Osteoblast (primary cell): Measurements from ENCODE around the gene KIF16B. TPM values are rescaled to one million over a fixed set of nuclear protein-coding genes. Genes with fewer than 3 reads are reported as not detected.
A peak's percentile ranks its signal among the peaks of the same experiment; 100 is the strongest.

ENCODE experiments used
- DNase-seq: peaks from one replicate; pipeline ENCODE4 v3.0.0; 2011; ENCODE audit warnings: low spot score, mixed read lengths; ENCODE audit not compliant: insufficient read length; ENCODE audit errors: missing footprints
- H2AFZ ChIP-seq: 2 replicates; pipeline ENCODE4 v1.6.0; 2011; ENCODE audit warnings: mild to moderate bottlenecking, low read length
- H3K27ac ChIP-seq: 2 replicates; pipeline ENCODE4 v1.5.1; 2011; ENCODE audit warnings: mild to moderate bottlenecking, low read depth, low read length, moderate library complexity
- H3K27me3 ChIP-seq: 2 replicates; pipeline ENCODE4 v1.6.0; 2012; ENCODE audit warnings: mild to moderate bottlenecking, control low read depth, inconsistent platforms, low read length, moderate library complexity; ENCODE audit not compliant: insufficient read depth
- H3K36me3 ChIP-seq: 2 replicates; pipeline ENCODE4 v1.5.1; 2011; ENCODE audit warnings: mild to moderate bottlenecking, low read length, control low read depth, moderate library complexity; ENCODE audit not compliant: insufficient read depth
- H3K4me1 ChIP-seq: 2 replicates; pipeline ENCODE4 v1.5.1; 2011; ENCODE audit warnings: mild to moderate bottlenecking, low read length, control low read depth, moderate library complexity; ENCODE audit not compliant: insufficient read depth
- H3K4me2 ChIP-seq: 2 replicates; pipeline ENCODE4 v1.6.0; 2011; ENCODE audit warnings: mild to moderate bottlenecking, low read length; ENCODE audit not compliant: insufficient read depth
- H3K4me3 ChIP-seq: fragments of 200-600 bp; sonication (generic); 3 replicates; pipeline ENCODE4 v1.5.1; 2012; ENCODE audit warnings: mild to moderate bottlenecking, low read length, inconsistent platforms; ENCODE audit not compliant: insufficient read depth
- H3K79me2 ChIP-seq: 2 replicates; pipeline ENCODE4 v1.6.0; 2012; ENCODE audit warnings: mild to moderate bottlenecking, low read length, control low read depth, inconsistent platforms; ENCODE audit not compliant: insufficient read depth
- H3K9me3 ChIP-seq: 2 replicates; pipeline ENCODE4 v1.5.1; 2011; ENCODE audit warnings: low read depth, low read length, control low read depth
- H4K20me1 ChIP-seq: 2 replicates; pipeline ENCODE4 v1.6.0; 2012; ENCODE audit warnings: mild to moderate bottlenecking, low read length, control low read depth; ENCODE audit not compliant: insufficient read depth
- total RNA-seq: library from RNA; depleted of rRNA; stranded (reverse); fragments of >200 nt; gene quantifications from 2 replicates; pipeline ENCODE4 v1.2.3, GENCODE V29; 2012
- TF ChIP-seq, protein P1 (sequence below): IDR thresholded peaks from 2 replicates; pipeline ENCODE4 v1.5.1; 2011; ENCODE audit warnings: mild to moderate bottlenecking, low read depth, low read length, moderate library complexity; ENCODE audit errors: extremely low read depth

The KIF16B gene
- total RNA-seq, 1 donor = 9.0 TPM

DNA sequence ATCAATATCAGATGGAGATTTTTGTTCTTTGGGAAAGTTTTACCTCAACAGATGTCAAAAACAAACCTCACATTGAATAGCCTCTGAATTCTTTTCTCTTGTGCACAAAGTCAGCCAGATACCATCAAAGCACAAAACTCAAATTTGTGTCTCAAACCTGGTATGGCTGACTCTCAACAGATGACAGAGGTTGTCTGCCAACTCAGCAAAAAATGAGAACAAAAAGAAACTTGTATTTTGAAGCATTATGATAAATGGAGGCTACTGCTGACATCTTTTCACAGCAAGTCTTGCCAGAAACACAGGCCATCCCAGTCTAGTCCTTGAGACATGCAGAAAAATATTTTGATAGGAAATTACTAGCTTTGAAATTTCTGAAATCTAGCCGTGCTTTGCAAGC is 79.8 kb downstream of the KIF16B start:
- Histone ChIP-seq H3K27ac (no peak overlapping the region), H3K4me3 (no peak overlapping the region), H3K79me2 (no peaks in the 10 kb centered on the region), H3K27me3 (no peaks in the 10 kb centered on the region), H2AFZ (no peak overlapping the region), H3K9me3 (no peaks in the 10 kb centered on the region), H3K4me2 (no peak overlapping the region), H4K20me1 (no peaks in the 10 kb centered on the region), H3K36me3 (no peaks in the 10 kb centered on the region), H3K4me1 (peaks cover 5% of the 10 kb centered on the region)
- no peak for DNase-seq
- TF ChIP-seq, protein P1, sequence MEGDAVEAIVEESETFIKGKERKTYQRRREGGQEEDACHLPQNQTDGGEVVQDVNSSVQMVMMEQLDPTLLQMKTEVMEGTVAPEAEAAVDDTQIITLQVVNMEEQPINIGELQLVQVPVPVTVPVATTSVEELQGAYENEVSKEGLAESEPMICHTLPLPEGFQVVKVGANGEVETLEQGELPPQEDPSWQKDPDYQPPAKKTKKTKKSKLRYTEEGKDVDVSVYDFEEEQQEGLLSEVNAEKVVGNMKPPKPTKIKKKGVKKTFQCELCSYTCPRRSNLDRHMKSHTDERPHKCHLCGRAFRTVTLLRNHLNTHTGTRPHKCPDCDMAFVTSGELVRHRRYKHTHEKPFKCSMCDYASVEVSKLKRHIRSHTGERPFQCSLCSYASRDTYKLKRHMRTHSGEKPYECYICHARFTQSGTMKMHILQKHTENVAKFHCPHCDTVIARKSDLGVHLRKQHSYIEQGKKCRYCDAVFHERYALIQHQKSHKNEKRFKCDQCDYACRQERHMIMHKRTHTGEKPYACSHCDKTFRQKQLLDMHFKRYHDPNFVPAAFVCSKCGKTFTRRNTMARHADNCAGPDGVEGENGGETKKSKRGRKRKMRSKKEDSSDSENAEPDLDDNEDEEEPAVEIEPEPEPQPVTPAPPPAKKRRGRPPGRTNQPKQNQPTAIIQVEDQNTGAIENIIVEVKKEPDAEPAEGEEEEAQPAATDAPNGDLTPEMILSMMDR = no peak

DNA sequence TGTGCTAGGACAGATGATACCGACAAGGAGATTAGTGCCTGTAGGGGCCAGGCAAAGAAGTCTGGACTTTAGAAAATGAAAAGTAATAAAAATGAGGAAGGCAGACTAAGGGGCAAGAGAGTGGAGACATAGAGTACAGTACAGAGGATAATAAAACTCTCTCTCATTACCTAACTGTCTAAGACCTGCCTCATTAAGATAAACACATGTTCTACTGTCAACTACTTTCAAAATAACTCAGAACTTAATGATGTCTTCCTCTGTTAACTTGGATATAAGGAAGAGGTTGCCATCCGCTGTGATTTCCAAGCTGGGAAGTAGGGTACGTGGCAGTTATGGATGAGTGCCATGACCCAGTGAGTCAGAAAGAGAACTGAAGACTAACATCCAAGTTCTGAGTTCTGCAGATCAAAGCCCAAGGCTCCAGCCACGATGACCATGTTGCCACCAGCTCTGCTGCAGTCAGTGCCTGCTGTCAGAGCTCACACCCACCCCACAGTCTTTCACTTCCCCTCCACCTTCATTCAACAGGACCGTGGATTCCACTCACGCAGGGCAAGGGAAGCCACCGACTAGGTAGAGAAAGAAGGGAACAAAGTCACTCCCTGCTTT is 81.8 kb downstream of the KIF16B start:
- TF ChIP-seq, protein P1 = no peak
- H3K36me3 ChIP-seq = no peaks in the 10 kb centered on the region
- H3K79me2 ChIP-seq = no peaks in the 10 kb centered on the region
- H3K27ac ChIP-seq = peak overlapping the region; percentile 35
- H3K4me2 ChIP-seq = no peak overlapping the region
- peak overlapping the region; percentile 25 for H2AFZ ChIP-seq
- H3K4me1 ChIP-seq = peaks cover 5% of the 10 kb centered on the region
- no peaks in the 10 kb centered on the region for H3K9me3 ChIP-seq
- no peaks in the 10 kb centered on the region for H4K20me1 ChIP-seq
- peak; percentile 76 for DNase-seq
- no peak overlapping the region for H3K4me3 ChIP-seq
- H3K27me3 ChIP-seq = no peaks in the 10 kb centered on the region

DNA sequence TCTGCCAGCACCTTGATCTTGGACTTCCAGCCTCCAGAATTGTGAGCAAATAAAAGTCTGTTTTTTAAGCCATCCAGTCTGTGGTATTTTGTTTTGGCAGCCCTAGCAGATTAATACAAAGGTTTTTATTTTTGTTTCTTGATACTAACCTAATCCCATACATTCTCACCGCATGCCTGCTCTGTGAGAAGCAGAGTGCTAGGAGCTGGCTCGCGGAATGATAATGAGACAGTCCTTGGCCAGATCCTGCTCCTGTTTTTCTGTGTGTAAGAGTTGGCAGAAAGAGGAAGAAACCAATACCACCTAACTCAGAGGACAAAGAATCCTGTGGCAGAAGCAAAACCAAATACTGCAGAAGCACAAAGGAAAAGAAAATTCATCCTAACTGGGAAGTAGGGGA is 82.6 kb downstream of the KIF16B start:
- peak overlapping the region; percentile 25 for H2AFZ ChIP-seq

DNA sequence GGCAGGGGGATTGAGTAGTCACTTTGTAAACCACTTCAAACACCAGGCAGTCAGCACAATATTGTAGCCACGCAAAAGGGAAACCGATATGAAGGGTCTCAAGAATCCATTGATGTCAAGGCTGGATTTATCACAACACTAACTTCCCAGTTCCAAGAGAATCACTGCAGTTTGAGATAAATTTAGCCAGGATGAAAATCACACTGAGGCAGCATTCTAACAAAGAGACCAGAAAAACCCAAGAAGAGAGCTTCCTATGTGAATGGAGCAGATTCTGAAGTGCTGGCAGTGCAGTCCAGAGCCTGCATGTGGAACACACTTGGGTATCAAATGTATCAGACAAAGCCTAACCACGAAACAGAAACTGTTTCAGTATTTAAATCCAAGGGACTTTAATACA is 84.6 kb downstream of the KIF16B start:
- peaks cover 5% of the 10 kb centered on the region for H3K4me1 ChIP-seq
- H3K27me3 ChIP-seq = no peaks in the 10 kb centered on the region
- H4K20me1 ChIP-seq = no peaks in the 10 kb centered on the region
- no peaks in the 10 kb centered on the region for H3K9me3 ChIP-seq
- no peaks in the 10 kb centered on the region for H3K36me3 ChIP-seq
- DNase-seq = no peak
- H2AFZ ChIP-seq = no peak overlapping the region
- no peaks in the 10 kb centered on the region for H3K79me2 ChIP-seq
- TF ChIP-seq, protein P1 = no peak
- H3K27ac ChIP-seq = no peak overlapping the region
- no peak overlapping the region for H3K4me3 ChIP-seq
- H3K4me2 ChIP-seq = no peak overlapping the region

More for the DNA sequence above, 82.6 kb downstream of the KIF16B start:
- no peaks in the 10 kb centered on the region for H3K79me2 ChIP-seq
- no peak for DNase-seq
- TF ChIP-seq, protein P1 = no peak
- H3K4me3 ChIP-seq = no peak overlapping the region
- H3K4me2 ChIP-seq = no peak overlapping the region
- H3K27me3 ChIP-seq = no peaks in the 10 kb centered on the region
- no peaks in the 10 kb centered on the region for H3K9me3 ChIP-seq
- peaks cover 5% of the 10 kb centered on the region for H3K4me1 ChIP-seq
- peak overlapping the region; percentile 35 for H3K27ac ChIP-seq
- no peaks in the 10 kb centered on the region for H3K36me3 ChIP-seq
- no peaks in the 10 kb centered on the region for H4K20me1 ChIP-seq
